Mammary epithelial cell (primary cell): ENCODE data around the gene KCTD18.

Experiments
- EZH2 ChIP-seq: IDR thresholded peaks from 2 replicates; pipeline ENCODE4 v1.6.1; 2012; ENCODE audit warnings: low read length, inconsistent platforms, borderline replicate concordance
- TF ChIP-seq, protein P1 (sequence below), 2 donors: IDR thresholded peaks in 1 of 2; conservative IDR thresholded peaks in 1 of 2; 2 replicates each; pipeline ENCODE4 v1.5.1; 2011 to 2012; ENCODE audit warnings: inconsistent platforms in 2 of 2, low read length in 2 of 2, mild to moderate bottlenecking in 2 of 2, control low read depth in 1 of 2, low read depth in 1 of 2; ENCODE audit not compliant: insufficient read depth in 1 of 2; ENCODE audit errors: extremely low read depth in 1 of 2

DNA sequence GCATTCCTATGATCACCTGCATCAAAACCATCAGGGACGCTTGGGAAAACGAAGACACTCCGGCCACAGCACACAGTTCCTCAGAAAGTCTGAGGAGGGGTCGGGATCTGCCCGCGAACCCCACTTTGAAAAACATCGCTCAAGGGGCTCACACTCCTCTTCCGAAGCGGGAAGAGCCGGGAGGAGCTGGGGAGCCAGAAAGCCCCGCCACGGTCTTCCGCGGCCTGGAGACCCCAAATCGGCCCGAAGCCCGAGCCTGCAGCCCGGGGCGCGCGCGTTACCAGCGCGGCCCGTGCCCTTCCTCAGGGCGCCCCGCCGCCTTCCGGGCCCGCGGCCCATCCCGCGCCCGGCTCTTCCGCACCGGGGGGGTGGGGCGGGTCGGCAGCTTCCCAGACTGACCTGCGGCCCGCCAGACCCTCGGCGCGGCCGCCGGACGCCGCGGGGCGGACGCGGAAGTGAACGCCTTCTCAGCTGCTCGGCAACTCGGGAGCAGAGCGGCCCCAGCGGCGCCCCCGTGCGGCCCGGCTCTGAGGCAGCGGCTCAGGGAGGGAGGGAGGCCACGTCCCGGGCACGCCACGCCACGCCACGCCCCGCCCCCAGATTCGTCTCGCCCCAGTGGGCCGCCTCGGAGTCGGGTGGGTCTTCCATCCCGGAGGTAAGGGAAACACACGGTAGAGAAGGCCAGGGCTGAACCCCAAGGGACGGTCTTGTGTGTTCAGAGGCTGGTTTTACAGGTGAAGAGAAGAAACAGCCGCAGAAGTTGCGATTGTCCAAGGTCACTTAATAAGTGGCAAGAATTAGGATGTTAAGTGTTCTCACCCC, at the start of gene KCTD18:
- TF ChIP-seq, protein P1, sequence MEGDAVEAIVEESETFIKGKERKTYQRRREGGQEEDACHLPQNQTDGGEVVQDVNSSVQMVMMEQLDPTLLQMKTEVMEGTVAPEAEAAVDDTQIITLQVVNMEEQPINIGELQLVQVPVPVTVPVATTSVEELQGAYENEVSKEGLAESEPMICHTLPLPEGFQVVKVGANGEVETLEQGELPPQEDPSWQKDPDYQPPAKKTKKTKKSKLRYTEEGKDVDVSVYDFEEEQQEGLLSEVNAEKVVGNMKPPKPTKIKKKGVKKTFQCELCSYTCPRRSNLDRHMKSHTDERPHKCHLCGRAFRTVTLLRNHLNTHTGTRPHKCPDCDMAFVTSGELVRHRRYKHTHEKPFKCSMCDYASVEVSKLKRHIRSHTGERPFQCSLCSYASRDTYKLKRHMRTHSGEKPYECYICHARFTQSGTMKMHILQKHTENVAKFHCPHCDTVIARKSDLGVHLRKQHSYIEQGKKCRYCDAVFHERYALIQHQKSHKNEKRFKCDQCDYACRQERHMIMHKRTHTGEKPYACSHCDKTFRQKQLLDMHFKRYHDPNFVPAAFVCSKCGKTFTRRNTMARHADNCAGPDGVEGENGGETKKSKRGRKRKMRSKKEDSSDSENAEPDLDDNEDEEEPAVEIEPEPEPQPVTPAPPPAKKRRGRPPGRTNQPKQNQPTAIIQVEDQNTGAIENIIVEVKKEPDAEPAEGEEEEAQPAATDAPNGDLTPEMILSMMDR (conservative IDR thresholded peaks at IDR 0.05 in 1 of 2, IDR thresholded peaks at IDR 0.05 in 1 of 2; ENCODE audit: extremely low read depth in 1 of 2, insufficient read depth in 1 of 2, low read depth in 1 of 2, low read length in 2 of 2), result peak; percentile 53 to 74
- no peak for TF ChIP-seq EZH2
